Keratinocyte (primary cell): ENCODE results near the gene MIS18BP1. TPM values are rescaled to one million over a fixed set of nuclear protein-coding genes. Genes with fewer than 3 reads are reported as not detected.

ENCODE experiments used
- DNase-seq: peaks from one replicate; pipeline ENCODE4 v3.0.0-alpha.2; 2011; ENCODE audit warnings: low read depth, missing footprints, low spot score
- FAIRE-seq: peaks from 2 replicates; lab custom pipeline; 2011; peaks lifted over from hg19 to GRCh38; lab: Jason Lieb, UNC
- H2AFZ ChIP-seq: 2 replicates; pipeline ENCODE4 v1.6.0; 2012; ENCODE audit warnings: low read length, control low read depth, inconsistent platforms; ENCODE audit not compliant: control insufficient read depth
- H3K27ac ChIP-seq: 2 replicates; pipeline ENCODE4 v1.5.1; 2011; ENCODE audit warnings: low read length; ENCODE audit not compliant: control insufficient read depth, insufficient read depth
- H3K27me3 ChIP-seq: 3 replicates; pipeline ENCODE4 v1.6.0; 2011; ENCODE audit warnings: low read length; ENCODE audit not compliant: control insufficient read depth, insufficient read depth; ENCODE audit errors: extremely low read depth
- H3K36me3 ChIP-seq, 2 experiments: 2 replicates in 1 of 2; 3 replicates in 1 of 2; pipeline ENCODE4 v1.5.1; 2011; ENCODE audit warnings: low read length in 2 of 2, mild to moderate bottlenecking in 1 of 2; ENCODE audit not compliant: control insufficient read depth in 2 of 2, insufficient read depth in 2 of 2; ENCODE audit errors: extremely low read depth in 1 of 2
- H3K4me1 ChIP-seq: 3 replicates; pipeline ENCODE4 v1.5.1; 2011; ENCODE audit warnings: low read length; ENCODE audit not compliant: control insufficient read depth, insufficient read depth; ENCODE audit errors: extremely low read depth
- H3K4me2 ChIP-seq: 3 replicates; pipeline ENCODE4 v1.6.0; 2011; ENCODE audit warnings: low read depth, low read length; ENCODE audit not compliant: control insufficient read depth, insufficient read depth; ENCODE audit errors: extremely low read depth
- H3K4me3 ChIP-seq, 3 experiments: fragments of 200-600 bp in 1 of 3; sonication (generic) in 1 of 3; 2 replicates in 2 of 3; 3 replicates in 1 of 3; pipeline ENCODE4 v1.5.1; 2011 to 2016; ENCODE audit warnings: low read length in 3 of 3, mild to moderate bottlenecking in 3 of 3, control low read depth in 2 of 3, inconsistent platforms in 1 of 3, low read depth in 1 of 3, mixed read lengths in 1 of 3, mixed run types in 1 of 3, moderate library complexity in 1 of 3; ENCODE audit not compliant: control insufficient read depth in 2 of 3, insufficient read depth in 2 of 3; ENCODE audit errors: extremely low read depth in 1 of 3
- H3K79me2 ChIP-seq: 2 replicates; pipeline ENCODE4 v1.6.0; 2012; ENCODE audit warnings: low read length; ENCODE audit not compliant: control insufficient read depth, insufficient read depth
- H3K9ac ChIP-seq: 3 replicates; pipeline ENCODE4 v1.6.0; 2011; ENCODE audit warnings: low read length; ENCODE audit not compliant: control insufficient read depth, insufficient read depth; ENCODE audit errors: extremely low read depth
- H3K9me1 ChIP-seq: 3 replicates; pipeline ENCODE4 v1.6.0; 2011; ENCODE audit warnings: low read length; ENCODE audit not compliant: control insufficient read depth, insufficient read depth; ENCODE audit errors: extremely low read depth
- H3K9me3 ChIP-seq: 2 replicates; pipeline ENCODE4 v1.5.1; 2012; ENCODE audit warnings: low read depth, low read length; ENCODE audit not compliant: control insufficient read depth
- H4K20me1 ChIP-seq: 3 replicates; pipeline ENCODE4 v1.6.0; 2011; ENCODE audit warnings: low read length; ENCODE audit not compliant: control insufficient read depth, insufficient read depth; ENCODE audit errors: extremely low read depth
- EZH2 ChIP-seq: IDR thresholded peaks from one replicate; pipeline ENCODE4 v1.6.1; 2012; ENCODE audit warnings: inconsistent platforms, mild to moderate bottlenecking, low read length, moderate library complexity
- dilution Hi-C: fragments of 300-500 bp; cut with MboI; formaldehyde crosslinking; loops from one replicate; pipeline ENCODE4 v1.7.0; 2020; ENCODE audit warnings: low sequenced_read_pairs; ENCODE audit not compliant: extremely low pct_ligation_motif_present
- polyA plus RNA-seq, 5 experiments: library from polyadenylated mRNA; depleted of rRNA in 3 of 5; stranded (reverse) in 3 of 5; stranded (forward) in 1 of 5; unstranded in 1 of 5; fragments of >200 nt; gene quantifications; 1 replicate in 1 of 5; 2 replicates in 3 of 5; 3 replicates in 1 of 5; pipeline versions ENCODE4 v1.2.1 to v1.2.3, GENCODE V29; 2011 to 2012; ENCODE audit warnings: missing spikeins in 2 of 5, low read depth in 1 of 5, low replicate concordance in 1 of 5
- small RNA-seq, 3 experiments: library from RNA; depleted of rRNA; stranded (forward); fragments of <200 nt; gene quantifications; one replicate each; pipeline ENCODE3, GENCODE V24; 2012; ENCODE audit warnings: low read depth in 3 of 3, low replicate concordance in 1 of 3; ENCODE audit not compliant: insufficient read length in 3 of 3
- TF ChIP-seq, protein P1 (sequence below), 3 experiments: IDR thresholded peaks in 1 of 3; conservative IDR thresholded peaks in 1 of 3; optimal IDR thresholded peaks in 1 of 3; 2 replicates in 2 of 3; 3 replicates in 1 of 3; pipeline versions ENCODE3 to v1.5.1; 2011; ENCODE audit warnings: low read length in 3 of 3, mild to moderate bottlenecking in 3 of 3, moderate library complexity in 2 of 3, control low read depth in 1 of 3, inconsistent platforms in 1 of 3; ENCODE audit not compliant: insufficient read depth in 2 of 3; ENCODE audit errors: extremely low read depth in 1 of 3

The MIS18BP1 gene
- polyA plus RNA-seq, 1 donor (not counting 4 experiments of a cell fraction or from before 2014, with no cell fraction given): 20.2 TPM

DNA sequence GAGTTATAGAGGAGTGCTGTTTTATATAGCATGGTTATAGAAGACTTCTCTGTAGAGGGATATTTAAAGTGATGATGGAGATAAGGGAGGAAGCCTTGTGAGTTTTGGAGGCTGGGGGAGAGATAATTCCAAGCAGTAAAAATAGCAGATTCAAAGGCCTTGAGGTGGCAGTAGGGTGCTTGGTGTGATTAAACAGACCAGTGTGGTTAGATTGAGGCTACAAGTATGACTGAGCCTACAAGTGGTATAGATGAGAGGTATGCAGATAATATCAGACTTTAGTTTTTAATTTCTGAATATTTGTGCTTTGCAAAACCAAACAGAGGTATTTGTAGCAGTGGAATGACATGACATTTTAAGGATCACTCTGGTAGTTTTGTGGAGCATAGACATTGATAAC, 96.9 kb downstream of the MIS18BP1 start:
- H3K4me2 ChIP-seq: no peak overlapping the region
- no peaks in the 10 kb centered on the region for H4K20me1 ChIP-seq
- no peaks in the 10 kb centered on the region for H3K27me3 ChIP-seq
- no peak for DNase-seq
- H3K36me3 ChIP-seq: peaks cover 0 to 1% of the 10 kb centered on the region in 2 experiments
- no peaks in the 10 kb centered on the region for H3K9me3 ChIP-seq
- no peak for FAIRE-seq
- TF ChIP-seq EZH2: no peak
- TF ChIP-seq, protein P1, sequence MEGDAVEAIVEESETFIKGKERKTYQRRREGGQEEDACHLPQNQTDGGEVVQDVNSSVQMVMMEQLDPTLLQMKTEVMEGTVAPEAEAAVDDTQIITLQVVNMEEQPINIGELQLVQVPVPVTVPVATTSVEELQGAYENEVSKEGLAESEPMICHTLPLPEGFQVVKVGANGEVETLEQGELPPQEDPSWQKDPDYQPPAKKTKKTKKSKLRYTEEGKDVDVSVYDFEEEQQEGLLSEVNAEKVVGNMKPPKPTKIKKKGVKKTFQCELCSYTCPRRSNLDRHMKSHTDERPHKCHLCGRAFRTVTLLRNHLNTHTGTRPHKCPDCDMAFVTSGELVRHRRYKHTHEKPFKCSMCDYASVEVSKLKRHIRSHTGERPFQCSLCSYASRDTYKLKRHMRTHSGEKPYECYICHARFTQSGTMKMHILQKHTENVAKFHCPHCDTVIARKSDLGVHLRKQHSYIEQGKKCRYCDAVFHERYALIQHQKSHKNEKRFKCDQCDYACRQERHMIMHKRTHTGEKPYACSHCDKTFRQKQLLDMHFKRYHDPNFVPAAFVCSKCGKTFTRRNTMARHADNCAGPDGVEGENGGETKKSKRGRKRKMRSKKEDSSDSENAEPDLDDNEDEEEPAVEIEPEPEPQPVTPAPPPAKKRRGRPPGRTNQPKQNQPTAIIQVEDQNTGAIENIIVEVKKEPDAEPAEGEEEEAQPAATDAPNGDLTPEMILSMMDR (optimal IDR thresholded peaks at IDR 0.05 in 1 of 3, IDR thresholded peaks at IDR 0.05 in 1 of 3, conservative IDR thresholded peaks at IDR 0.05 in 1 of 3; ENCODE audit: extremely low read depth in 1 of 3, insufficient read depth in 2 of 3, low read length in 3 of 3): peak in 1 of 3 experiments; percentile 35
- H3K27ac ChIP-seq: no peak overlapping the region
- no peak overlapping the region for H3K4me3 ChIP-seq
- no peaks in the 10 kb centered on the region for H3K79me2 ChIP-seq
- no peaks in the 10 kb centered on the region for H3K9me1 ChIP-seq
- no peak overlapping the region for H2AFZ ChIP-seq
- dilution Hi-C loops: no loop called here
- H3K9ac ChIP-seq: no peak overlapping the region
- H3K4me1 ChIP-seq: no peaks in the 10 kb centered on the region

Small RNAs within 50 kb of the gene (small RNA-seq; reads per million reads assigned to genes)
- 0 reads per million in 3 experiments for gene RNU6-552P

Other genes with a start within 250 kb of the MIS18BP1 start
- gene PRPF39, start 169.1 kb downstream of the MIS18BP1 start, polyA plus RNA-seq: 15.6 to 51.5 TPM (median 45.5 TPM) in 3 replicates
- gene FKBP3, start 118.7 kb downstream of the MIS18BP1 start, polyA plus RNA-seq: 49.1 to 98.8 TPM (median 55.7 TPM) in 3 replicates
- 2.5 to 6.0 TPM (median 3.0 TPM) in 3 replicates for gene FANCM, start 117.3 kb downstream of the MIS18BP1 start, polyA plus RNA-seq